Lower leg skin (tissue), 3 donors: ENCODE data around the gene CNOT4.

ENCODE experiments used
- CTCF ChIP-seq, 3 donors: fragments of 450-650 bp; IDR thresholded peaks; one replicate each; pipeline ENCODE4 v1.5.1; 2016; ENCODE audit warnings: antibody characterized with exemption in 3 of 3, mild to moderate bottlenecking in 3 of 3, moderate library complexity in 2 of 3
- POLR2A ChIP-seq, 2 donors: fragments of 450-650 bp; IDR thresholded peaks; one replicate each; pipeline ENCODE4 v1.6.1; 2016 to 2017; ENCODE audit warnings: antibody characterized with exemption in 2 of 2, mild to moderate bottlenecking in 1 of 2, moderate library complexity in 1 of 2

GRCh38 chr7:135365721-135366120 lies 144.2 kb downstream of the CNOT4 start:
- TF ChIP-seq CTCF (IDR thresholded peaks at IDR 0.05) = no peak
- TF ChIP-seq POLR2A (IDR thresholded peaks at IDR 0.05) = no peak
